ENCODE results near the gene PLA2G2E.

The PLA2G2E gene

GRCh38 chr1:19909392-19909791 is 14.0 kb downstream of the PLA2G2E start:
- H3K4me1 ChIP-seq (ENCODE audit: control insufficient read depth, insufficient read depth, low read length), result no peaks in the 10 kb centered on the region
- H3K9me3 ChIP-seq (ENCODE audit: control insufficient read depth, insufficient read depth, low read length), result no peaks in the 10 kb centered on the region
- H3K4me3 ChIP-seq (ENCODE audit: low read depth, low read length), result no peak overlapping the region
- H3K27ac ChIP-seq (ENCODE audit: low read depth, low read length), result no peak overlapping the region
- no peaks in the 10 kb centered on the region for H3K27me3 ChIP-seq (ENCODE audit: control insufficient read depth, insufficient read depth, low read length)
- H3K9ac ChIP-seq (ENCODE audit: low read depth, low read length), result no peak overlapping the region
- peaks cover 96% of the 10 kb centered on the region for H3K36me3 ChIP-seq (ENCODE audit: control insufficient read depth, insufficient read depth, low read length)

GRCh38 chr1:19907456-19907855 is 16.0 kb downstream of the PLA2G2E start:
- H3K4me3 ChIP-seq (ENCODE audit: low read depth, low read length), result no peak overlapping the region
- no peaks in the 10 kb centered on the region for H3K4me1 ChIP-seq (ENCODE audit: control insufficient read depth, insufficient read depth, low read length)
- no peak overlapping the region for H3K27ac ChIP-seq (ENCODE audit: low read depth, low read length)
- H3K27me3 ChIP-seq (ENCODE audit: control insufficient read depth, insufficient read depth, low read length), result no peaks in the 10 kb centered on the region
- no peaks in the 10 kb centered on the region for H3K9me3 ChIP-seq (ENCODE audit: control insufficient read depth, insufficient read depth, low read length)
- no peak overlapping the region for H3K9ac ChIP-seq (ENCODE audit: low read depth, low read length)
- H3K36me3 ChIP-seq (ENCODE audit: control insufficient read depth, insufficient read depth, low read length), result peaks cover 90% of the 10 kb centered on the region

- H3K27me3 ChIP-seq (ENCODE audit: control insufficient read depth, insufficient read depth, low read length), result no peaks in the 10 kb centered on the region
- no peak overlapping the region for H3K27ac ChIP-seq (ENCODE audit: low read depth, low read length)
- peaks cover 82% of the 10 kb centered on the region for H3K36me3 ChIP-seq (ENCODE audit: control insufficient read depth, insufficient read depth, low read length)
- H3K4me1 ChIP-seq (ENCODE audit: control insufficient read depth, insufficient read depth, low read length), result no peaks in the 10 kb centered on the region
- H3K4me3 ChIP-seq (ENCODE audit: low read depth, low read length), result no peak overlapping the region
- H3K9ac ChIP-seq (ENCODE audit: low read depth, low read length), result no peak overlapping the region
- H3K9me3 ChIP-seq (ENCODE audit: control insufficient read depth, insufficient read depth, low read length), result no peaks in the 10 kb centered on the region
Measured at GRCh38 chr1:19903621-19904020, 19.8 kb downstream of the PLA2G2E start.

GRCh38 chr1:19901653-19902052 is 21.8 kb downstream of the PLA2G2E start:
- Histone ChIP-seq H3K36me3 (ENCODE audit: control insufficient read depth, insufficient read depth, low read length) (peaks cover 76% of the 10 kb centered on the region), H3K27me3 (ENCODE audit: control insufficient read depth, insufficient read depth, low read length) (no peaks in the 10 kb centered on the region), H3K9ac (ENCODE audit: low read depth, low read length) (no peak overlapping the region), H3K4me3 (ENCODE audit: low read depth, low read length) (no peak overlapping the region), H3K27ac (ENCODE audit: low read depth, low read length) (no peak overlapping the region), H3K9me3 (ENCODE audit: control insufficient read depth, insufficient read depth, low read length) (no peaks in the 10 kb centered on the region), H3K4me1 (ENCODE audit: control insufficient read depth, insufficient read depth, low read length) (no peaks in the 10 kb centered on the region)

GRCh38 chr1:19894218-19894617 is 29.2 kb downstream of the PLA2G2E start:
- no peaks in the 10 kb centered on the region for H3K4me1 ChIP-seq (ENCODE audit: control insufficient read depth, insufficient read depth, low read length)
- H3K36me3 ChIP-seq (ENCODE audit: control insufficient read depth, insufficient read depth, low read length), result peaks cover 85% of the 10 kb centered on the region
- no peaks in the 10 kb centered on the region for H3K27me3 ChIP-seq (ENCODE audit: control insufficient read depth, insufficient read depth, low read length)
- H3K4me3 ChIP-seq (ENCODE audit: low read depth, low read length), result no peak overlapping the region
- H3K9me3 ChIP-seq (ENCODE audit: control insufficient read depth, insufficient read depth, low read length), result no peaks in the 10 kb centered on the region
- H3K9ac ChIP-seq (ENCODE audit: low read depth, low read length), result no peak overlapping the region
- H3K27ac ChIP-seq (ENCODE audit: low read depth, low read length), result no peak overlapping the region

- Histone ChIP-seq H3K4me1 (ENCODE audit: control insufficient read depth, insufficient read depth, low read length) (no peaks in the 10 kb centered on the region), H3K9me3 (ENCODE audit: control insufficient read depth, insufficient read depth, low read length) (no peaks in the 10 kb centered on the region), H3K36me3 (ENCODE audit: control insufficient read depth, insufficient read depth, low read length) (peaks cover 80% of the 10 kb centered on the region), H3K9ac (ENCODE audit: low read depth, low read length) (no peak overlapping the region), H3K27ac (ENCODE audit: low read depth, low read length) (no peak overlapping the region), H3K4me3 (ENCODE audit: low read depth, low read length) (no peak overlapping the region), H3K27me3 (ENCODE audit: control insufficient read depth, insufficient read depth, low read length) (no peaks in the 10 kb centered on the region)
Measured at GRCh38 chr1:19893687-19894086, 29.7 kb downstream of the PLA2G2E start.

- Histone ChIP-seq H3K27me3 (ENCODE audit: control insufficient read depth, insufficient read depth, low read length) (no peaks in the 10 kb centered on the region), H3K36me3 (ENCODE audit: control insufficient read depth, insufficient read depth, low read length) (peaks cover 76% of the 10 kb centered on the region), H3K27ac (ENCODE audit: low read depth, low read length) (no peak overlapping the region)
Measured at GRCh38 chr1:19892628-19893168, 30.7 kb downstream of the PLA2G2E start.

GRCh38 chr1:19892129-19892528 is 31.3 kb downstream of the PLA2G2E start:
- no peaks in the 10 kb centered on the region for H3K4me1 ChIP-seq (ENCODE audit: control insufficient read depth, insufficient read depth, low read length)
- no peaks in the 10 kb centered on the region for H3K27me3 ChIP-seq (ENCODE audit: control insufficient read depth, insufficient read depth, low read length)
- H3K36me3 ChIP-seq (ENCODE audit: control insufficient read depth, insufficient read depth, low read length), result peaks cover 71% of the 10 kb centered on the region
- no peak overlapping the region for H3K9ac ChIP-seq (ENCODE audit: low read depth, low read length)
- no peak overlapping the region for H3K4me3 ChIP-seq (ENCODE audit: low read depth, low read length)
- H3K27ac ChIP-seq (ENCODE audit: low read depth, low read length), result no peak overlapping the region
- no peaks in the 10 kb centered on the region for H3K9me3 ChIP-seq (ENCODE audit: control insufficient read depth, insufficient read depth, low read length)

More at GRCh38 chr1:19892628-19893168, 30.7 kb downstream of the PLA2G2E start:
- Histone ChIP-seq H3K9me3 (ENCODE audit: control insufficient read depth, insufficient read depth, low read length) (no peaks in the 10 kb centered on the region), H3K4me3 (ENCODE audit: low read depth, low read length) (no peak overlapping the region), H3K4me1 (ENCODE audit: control insufficient read depth, insufficient read depth, low read length) (no peaks in the 10 kb centered on the region), H3K9ac (ENCODE audit: low read depth, low read length) (no peak overlapping the region)

- Histone ChIP-seq H3K4me3 (ENCODE audit: low read depth, low read length) (no peak overlapping the region), H3K9me3 (ENCODE audit: control insufficient read depth, insufficient read depth, low read length) (no peaks in the 10 kb centered on the region), H3K36me3 (ENCODE audit: control insufficient read depth, insufficient read depth, low read length) (peaks cover 48% of the 10 kb centered on the region), H3K27ac (ENCODE audit: low read depth, low read length) (no peak overlapping the region), H3K4me1 (ENCODE audit: control insufficient read depth, insufficient read depth, low read length) (no peaks in the 10 kb centered on the region), H3K9ac (ENCODE audit: low read depth, low read length) (no peak overlapping the region), H3K27me3 (ENCODE audit: control insufficient read depth, insufficient read depth, low read length) (no peaks in the 10 kb centered on the region)
Measured at GRCh38 chr1:19889656-19890055, 33.8 kb downstream of the PLA2G2E start.

GRCh38 chr1:19888112-19888511 is 35.3 kb downstream of the PLA2G2E start:
- peaks cover 2% of the 10 kb centered on the region; the same call in 1 of the 2 replicates for H3K4me1 ChIP-seq (ENCODE audit: control insufficient read depth, insufficient read depth, low read length)
- H3K27ac ChIP-seq (ENCODE audit: low read depth, low read length), result no peak overlapping the region
- peaks cover 33% of the 10 kb centered on the region for H3K36me3 ChIP-seq (ENCODE audit: control insufficient read depth, insufficient read depth, low read length)
- no peak overlapping the region for H3K9ac ChIP-seq (ENCODE audit: low read depth, low read length)
- no peak overlapping the region for H3K4me3 ChIP-seq (ENCODE audit: low read depth, low read length)
- no peaks in the 10 kb centered on the region for H3K27me3 ChIP-seq (ENCODE audit: control insufficient read depth, insufficient read depth, low read length)
- H3K9me3 ChIP-seq (ENCODE audit: control insufficient read depth, insufficient read depth, low read length), result no peaks in the 10 kb centered on the region

- peaks cover 4% of the 10 kb centered on the region; the same call in 1 of the 2 replicates for H3K4me1 ChIP-seq (ENCODE audit: control insufficient read depth, insufficient read depth, low read length)
- H3K4me3 ChIP-seq (ENCODE audit: low read depth, low read length), result no peak overlapping the region
- no peak overlapping the region for H3K9ac ChIP-seq (ENCODE audit: low read depth, low read length)
- peaks cover 10% of the 10 kb centered on the region for H3K36me3 ChIP-seq (ENCODE audit: control insufficient read depth, insufficient read depth, low read length)
- H3K27ac ChIP-seq (ENCODE audit: low read depth, low read length), result no peak overlapping the region
- no peaks in the 10 kb centered on the region for H3K27me3 ChIP-seq (ENCODE audit: control insufficient read depth, insufficient read depth, low read length)
- H3K9me3 ChIP-seq (ENCODE audit: control insufficient read depth, insufficient read depth, low read length), result no peaks in the 10 kb centered on the region
Measured at GRCh38 chr1:19885821-19886220, 37.6 kb downstream of the PLA2G2E start.
